ENCODE measurements around the gene ASS1. TPM values are rescaled to one million over a fixed set of nuclear protein-coding genes. Genes with fewer than 3 reads are reported as not detected.
A peak's percentile ranks its signal among the peaks of the same experiment; 100 is the strongest.

Gene ASS1
- total and polyA plus RNA-seq, 11 donors = 31.5 to 154 (median 60.5) TPM

- no peak for DNase-seq
- peak overlapping the region in 1 of 12 donors; percentile 38 for H3K27ac ChIP-seq
Observed at GRCh38 chr9:130454096-130454811, 9.5 kb downstream of the ASS1 start.

GRCh38 chr9:130454812-130455325 lies 10.1 kb downstream of the ASS1 start:
- WGBS, 4 donors = 33 to 96% (median 57%) methylated on average over 3 of the region's 3 CpGs
- Histone ChIP-seq H3K9me3 (no peaks in the 10 kb centered on the region), H3K36me3 (peaks cover 0 to 6% (median 0%) of the 10 kb centered on the region in 9 donors), H3K27ac (no peak overlapping the region), H3K4me3 (no peak overlapping the region), H3K4me1 (peaks cover 20 to 56% (median 41%) of the 10 kb centered on the region in 12 donors), H3K27me3 (no peaks in the 10 kb centered on the region)
- intact Hi-C loops (cut with DNase I) = no loop called here
- no peak for DNase-seq
- ATAC-seq = no peak
- no peak for TF ChIP-seq CTCF (IDR thresholded peaks at IDR 0.05)
- TF ChIP-seq POLR2A (IDR thresholded peaks at IDR 0.05) = no peak

More at GRCh38 chr9:130454096-130454811, 9.5 kb downstream of the ASS1 start:
- H3K36me3 ChIP-seq = peaks cover 0 to 6% (median 0%) of the 10 kb centered on the region in 9 donors
- peaks cover 20 to 56% (median 40%) of the 10 kb centered on the region in 12 donors for H3K4me1 ChIP-seq
- WGBS, 4 donors = 94 to 95% (median 95%) methylated on average over 10 of the region's 10 CpGs
- H3K27me3 ChIP-seq = no peaks in the 10 kb centered on the region
- no peak for TF ChIP-seq POLR2A (IDR thresholded peaks at IDR 0.05)
- TF ChIP-seq CTCF (IDR thresholded peaks at IDR 0.05) = no peak
- H3K9me3 ChIP-seq = no peaks in the 10 kb centered on the region
- no peak for ATAC-seq
- intact Hi-C loops (cut with DNase I) = no loop called here
- no peak overlapping the region for H3K4me3 ChIP-seq

- H3K27me3 ChIP-seq = no peaks in the 10 kb centered on the region
- H3K4me1 ChIP-seq = peaks cover 0 to 38% (median 10%) of the 10 kb centered on the region in 12 donors
- H3K27ac ChIP-seq = no peak overlapping the region
- TF ChIP-seq CTCF (IDR thresholded peaks at IDR 0.05) = no peak
- TF ChIP-seq POLR2A (IDR thresholded peaks at IDR 0.05) = no peak
- ATAC-seq = no peak
- no peaks in the 10 kb centered on the region for H3K9me3 ChIP-seq
- DNase-seq = peak in 1 of 5 donors; percentile 52
- peaks cover 0 to 12% (median 0%) of the 10 kb centered on the region in 9 donors for H3K36me3 ChIP-seq
- 93 to 97% (median 94%) methylated on average over 22 to 23 of the region's 23 CpGs for WGBS, 4 donors
- intact Hi-C loops (cut with DNase I) = no loop called here
- no peak overlapping the region for H3K4me3 ChIP-seq
Observed at GRCh38 chr9:130458027-130458803, 13.5 kb downstream of the ASS1 start.

- no peak overlapping the region for H3K4me3 ChIP-seq
- ATAC-seq (no peak), DNase-seq (no peak)
- H3K27me3 ChIP-seq = no peaks in the 10 kb centered on the region
- intact Hi-C loops (cut with DNase I) = no loop called here
- 81 to 89% (median 86%) methylated on average over 3 to 5 of the region's 5 CpGs for WGBS, 4 donors
- H3K27ac ChIP-seq = no peak overlapping the region
- no peaks in the 10 kb centered on the region for H3K9me3 ChIP-seq
- peaks cover 0 to 33% (median 5%) of the 10 kb centered on the region in 12 donors for H3K4me1 ChIP-seq
- peaks cover 0 to 16% (median 0%) of the 10 kb centered on the region in 9 donors for H3K36me3 ChIP-seq
- TF ChIP-seq POLR2A (IDR thresholded peaks at IDR 0.05) (no peak), CTCF (IDR thresholded peaks at IDR 0.05) (no peak)
Observed at GRCh38 chr9:130458804-130459067, 14.0 kb downstream of the ASS1 start.
